ENCODE data around the gene CFAP58.
"Not testable (repeated sequence)": the region's sequence is repeated elsewhere in the genome, so short reads cannot be mapped to it uniquely, and the experiment has no call there.

GRCh38 chr10:104468818-104469217, 115.2 kb downstream of the CFAP58 start:
- not testable (repeated sequence) for TF ChIP-seq CTCF (conservative IDR thresholded peaks at IDR 0.05 in 1 of 2, IDR thresholded peaks at IDR 0.05 in 1 of 2; ENCODE audit: extremely low read depth in 1 of 2, insufficient read depth in 1 of 2, low read depth in 1 of 2, low read length in 2 of 2); EZH2 (IDR thresholded peaks at IDR 0.05; ENCODE audit: borderline replicate concordance, low read length)

All from mammary epithelial cell (primary cell).